ENCODE data around the gene FBXL16. TPM values are rescaled to one million over a fixed set of nuclear protein-coding genes. Genes with fewer than 3 reads are reported as not detected.

FBXL16 gene
- total and polyA plus RNA-seq, 2 experiments from 2014 or later, result 8.9 to 12.6 TPM

DNA sequence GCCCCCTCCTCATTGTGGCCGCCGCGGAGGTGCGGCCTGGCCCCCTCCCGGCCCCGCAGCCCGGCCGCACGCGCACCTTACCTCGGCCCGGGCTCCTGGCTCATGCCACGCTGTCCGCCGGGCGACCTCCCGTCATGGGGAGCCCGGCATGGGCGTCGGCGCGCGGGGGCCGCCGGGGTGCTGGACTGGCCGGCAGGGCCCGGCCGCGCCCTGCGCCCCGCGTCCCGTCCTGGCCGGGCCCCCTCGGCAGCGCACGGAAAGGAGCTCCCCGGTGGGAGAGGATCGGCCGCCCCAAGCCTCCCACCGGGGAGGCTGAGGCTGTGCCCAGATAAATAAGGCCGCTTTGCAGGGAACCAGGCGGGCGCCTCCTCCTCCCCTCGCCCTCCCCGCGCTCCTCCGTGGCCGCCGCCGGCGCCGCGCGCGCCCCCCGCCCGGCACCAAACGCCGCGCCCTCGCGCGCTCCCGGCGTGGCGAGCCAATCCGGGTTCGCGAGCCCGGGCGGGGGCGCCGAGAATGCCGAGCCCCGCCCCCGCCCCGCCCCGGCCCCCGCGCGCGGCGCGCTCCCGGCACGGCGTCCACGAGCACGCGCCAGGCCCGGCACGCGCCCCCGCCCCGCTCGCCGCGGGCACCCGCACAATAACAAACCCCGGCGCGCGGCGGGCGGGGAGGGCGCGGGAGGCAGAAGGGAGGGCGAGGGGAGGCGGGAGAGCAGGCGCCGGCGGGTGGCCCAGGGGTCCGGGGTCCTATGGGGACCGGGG is at the start of gene FBXL16 (continued):
- TF ChIP-seq, protein P1, sequence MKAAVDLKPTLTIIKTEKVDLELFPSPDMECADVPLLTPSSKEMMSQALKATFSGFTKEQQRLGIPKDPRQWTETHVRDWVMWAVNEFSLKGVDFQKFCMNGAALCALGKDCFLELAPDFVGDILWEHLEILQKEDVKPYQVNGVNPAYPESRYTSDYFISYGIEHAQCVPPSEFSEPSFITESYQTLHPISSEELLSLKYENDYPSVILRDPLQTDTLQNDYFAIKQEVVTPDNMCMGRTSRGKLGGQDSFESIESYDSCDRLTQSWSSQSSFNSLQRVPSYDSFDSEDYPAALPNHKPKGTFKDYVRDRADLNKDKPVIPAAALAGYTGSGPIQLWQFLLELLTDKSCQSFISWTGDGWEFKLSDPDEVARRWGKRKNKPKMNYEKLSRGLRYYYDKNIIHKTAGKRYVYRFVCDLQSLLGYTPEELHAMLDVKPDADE (IDR thresholded peaks at IDR 0.05), result no peak

DNA sequence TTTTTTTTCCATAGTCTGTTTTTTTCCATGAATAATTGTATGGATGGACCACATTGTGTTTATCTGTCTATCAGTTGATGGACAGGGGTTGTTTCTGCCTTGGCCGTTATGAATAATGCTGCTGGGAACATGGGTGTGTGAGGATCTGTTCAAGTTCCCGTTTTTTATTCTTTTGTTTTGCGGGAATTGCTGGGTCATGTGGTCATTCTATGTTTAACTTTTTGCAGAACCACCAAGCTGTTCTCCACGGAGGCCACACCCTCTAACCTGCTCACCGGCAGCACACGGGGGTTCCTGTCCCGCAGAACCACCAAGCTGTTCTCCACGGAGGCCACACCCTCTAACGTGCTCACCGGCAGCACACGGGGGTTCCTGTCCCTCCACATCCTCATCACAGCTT is 49.1 kb upstream of the FBXL16 start:
- no peak overlapping the region for H3K4me3 Mint-ChIP-seq
- no peak overlapping the region for H2AFZ ChIP-seq
- no peak overlapping the region for H3K4me2 ChIP-seq
- no peak overlapping the region for H3K27ac ChIP-seq (ENCODE audit: low read depth)
- no peaks in the 10 kb centered on the region for H3K36me3 Mint-ChIP-seq (ENCODE audit: low read depth)
- no peaks in the 10 kb centered on the region for H3K9me2 ChIP-seq (ENCODE audit: insufficient read depth)
- H3K27me3 ChIP-seq (ENCODE audit: insufficient read depth), result no peaks in the 10 kb centered on the region
- H3K36me3 ChIP-seq (ENCODE audit: insufficient read depth), result no peaks in the 10 kb centered on the region
- no peaks in the 10 kb centered on the region for H3K79me2 ChIP-seq (replicated peaks; ENCODE audit: insufficient read depth)
- no peak overlapping the region for H3K27ac Mint-ChIP-seq
- no peak for DNase-seq (ENCODE audit: low spot score)
- H3K27me3 Mint-ChIP-seq (ENCODE audit: insufficient read depth, low read depth, poor library complexity), result peaks cover 14% of the 10 kb centered on the region
- peaks cover 21% of the 10 kb centered on the region for H3K4me1 Mint-ChIP-seq
- H3K9me3 Mint-ChIP-seq, result no peaks in the 10 kb centered on the region; the same call in 2 of the 3 replicates
- H3K4me1 ChIP-seq (ENCODE audit: insufficient read depth), result peaks cover 5% of the 10 kb centered on the region
- no peaks in the 10 kb centered on the region for H4K20me1 ChIP-seq (replicated peaks; ENCODE audit: insufficient read depth)
- H3F3A ChIP-seq (replicated peaks; ENCODE audit: low read depth), result 0 out of 2 replicates have a peak, but pooled peaks cover 5% of the 10 kb centered on the region
- no peak overlapping the region for H3K4me3 ChIP-seq
- no peak for ATAC-seq
- TF ChIP-seq, protein P2, sequence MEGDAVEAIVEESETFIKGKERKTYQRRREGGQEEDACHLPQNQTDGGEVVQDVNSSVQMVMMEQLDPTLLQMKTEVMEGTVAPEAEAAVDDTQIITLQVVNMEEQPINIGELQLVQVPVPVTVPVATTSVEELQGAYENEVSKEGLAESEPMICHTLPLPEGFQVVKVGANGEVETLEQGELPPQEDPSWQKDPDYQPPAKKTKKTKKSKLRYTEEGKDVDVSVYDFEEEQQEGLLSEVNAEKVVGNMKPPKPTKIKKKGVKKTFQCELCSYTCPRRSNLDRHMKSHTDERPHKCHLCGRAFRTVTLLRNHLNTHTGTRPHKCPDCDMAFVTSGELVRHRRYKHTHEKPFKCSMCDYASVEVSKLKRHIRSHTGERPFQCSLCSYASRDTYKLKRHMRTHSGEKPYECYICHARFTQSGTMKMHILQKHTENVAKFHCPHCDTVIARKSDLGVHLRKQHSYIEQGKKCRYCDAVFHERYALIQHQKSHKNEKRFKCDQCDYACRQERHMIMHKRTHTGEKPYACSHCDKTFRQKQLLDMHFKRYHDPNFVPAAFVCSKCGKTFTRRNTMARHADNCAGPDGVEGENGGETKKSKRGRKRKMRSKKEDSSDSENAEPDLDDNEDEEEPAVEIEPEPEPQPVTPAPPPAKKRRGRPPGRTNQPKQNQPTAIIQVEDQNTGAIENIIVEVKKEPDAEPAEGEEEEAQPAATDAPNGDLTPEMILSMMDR (conservative IDR thresholded peaks at IDR 0.05; ENCODE audit: low read depth in 2 of 2), result no peak
- TF ChIP-seq POLR2AphosphoS5 (IDR thresholded peaks at IDR 0.05; ENCODE audit: low read depth) (no peak), EZH2phosphoT487 (IDR thresholded peaks at IDR 0.05; ENCODE audit: unreplicated experiment) (no peak), CREB1 (CRISPR knock-in tag; IDR thresholded peaks at IDR 0.05; ENCODE audit: low read depth) (no peak), JUNB (IDR thresholded peaks at IDR 0.05; ENCODE audit: unreplicated experiment) (no peak), NANOG (IDR thresholded peaks at IDR 0.05; ENCODE audit: borderline replicate concordance) (no peak), STAT1 (IDR thresholded peaks at IDR 0.05; ENCODE audit: unreplicated experiment) (no peak), ZNF114 (CRISPR knock-in tag; IDR thresholded peaks at IDR 0.05) (no peak), EZH2 (IDR thresholded peaks at IDR 0.05; ENCODE audit: low read depth, unreplicated experiment) (no peak), ZNF331 (CRISPR knock-in tag; IDR thresholded peaks at IDR 0.05; ENCODE audit: low read depth) (no peak)
- TF ChIP-seq, protein P1 (IDR thresholded peaks at IDR 0.05), result no peak
- TF ChIP-seq, protein P3, sequence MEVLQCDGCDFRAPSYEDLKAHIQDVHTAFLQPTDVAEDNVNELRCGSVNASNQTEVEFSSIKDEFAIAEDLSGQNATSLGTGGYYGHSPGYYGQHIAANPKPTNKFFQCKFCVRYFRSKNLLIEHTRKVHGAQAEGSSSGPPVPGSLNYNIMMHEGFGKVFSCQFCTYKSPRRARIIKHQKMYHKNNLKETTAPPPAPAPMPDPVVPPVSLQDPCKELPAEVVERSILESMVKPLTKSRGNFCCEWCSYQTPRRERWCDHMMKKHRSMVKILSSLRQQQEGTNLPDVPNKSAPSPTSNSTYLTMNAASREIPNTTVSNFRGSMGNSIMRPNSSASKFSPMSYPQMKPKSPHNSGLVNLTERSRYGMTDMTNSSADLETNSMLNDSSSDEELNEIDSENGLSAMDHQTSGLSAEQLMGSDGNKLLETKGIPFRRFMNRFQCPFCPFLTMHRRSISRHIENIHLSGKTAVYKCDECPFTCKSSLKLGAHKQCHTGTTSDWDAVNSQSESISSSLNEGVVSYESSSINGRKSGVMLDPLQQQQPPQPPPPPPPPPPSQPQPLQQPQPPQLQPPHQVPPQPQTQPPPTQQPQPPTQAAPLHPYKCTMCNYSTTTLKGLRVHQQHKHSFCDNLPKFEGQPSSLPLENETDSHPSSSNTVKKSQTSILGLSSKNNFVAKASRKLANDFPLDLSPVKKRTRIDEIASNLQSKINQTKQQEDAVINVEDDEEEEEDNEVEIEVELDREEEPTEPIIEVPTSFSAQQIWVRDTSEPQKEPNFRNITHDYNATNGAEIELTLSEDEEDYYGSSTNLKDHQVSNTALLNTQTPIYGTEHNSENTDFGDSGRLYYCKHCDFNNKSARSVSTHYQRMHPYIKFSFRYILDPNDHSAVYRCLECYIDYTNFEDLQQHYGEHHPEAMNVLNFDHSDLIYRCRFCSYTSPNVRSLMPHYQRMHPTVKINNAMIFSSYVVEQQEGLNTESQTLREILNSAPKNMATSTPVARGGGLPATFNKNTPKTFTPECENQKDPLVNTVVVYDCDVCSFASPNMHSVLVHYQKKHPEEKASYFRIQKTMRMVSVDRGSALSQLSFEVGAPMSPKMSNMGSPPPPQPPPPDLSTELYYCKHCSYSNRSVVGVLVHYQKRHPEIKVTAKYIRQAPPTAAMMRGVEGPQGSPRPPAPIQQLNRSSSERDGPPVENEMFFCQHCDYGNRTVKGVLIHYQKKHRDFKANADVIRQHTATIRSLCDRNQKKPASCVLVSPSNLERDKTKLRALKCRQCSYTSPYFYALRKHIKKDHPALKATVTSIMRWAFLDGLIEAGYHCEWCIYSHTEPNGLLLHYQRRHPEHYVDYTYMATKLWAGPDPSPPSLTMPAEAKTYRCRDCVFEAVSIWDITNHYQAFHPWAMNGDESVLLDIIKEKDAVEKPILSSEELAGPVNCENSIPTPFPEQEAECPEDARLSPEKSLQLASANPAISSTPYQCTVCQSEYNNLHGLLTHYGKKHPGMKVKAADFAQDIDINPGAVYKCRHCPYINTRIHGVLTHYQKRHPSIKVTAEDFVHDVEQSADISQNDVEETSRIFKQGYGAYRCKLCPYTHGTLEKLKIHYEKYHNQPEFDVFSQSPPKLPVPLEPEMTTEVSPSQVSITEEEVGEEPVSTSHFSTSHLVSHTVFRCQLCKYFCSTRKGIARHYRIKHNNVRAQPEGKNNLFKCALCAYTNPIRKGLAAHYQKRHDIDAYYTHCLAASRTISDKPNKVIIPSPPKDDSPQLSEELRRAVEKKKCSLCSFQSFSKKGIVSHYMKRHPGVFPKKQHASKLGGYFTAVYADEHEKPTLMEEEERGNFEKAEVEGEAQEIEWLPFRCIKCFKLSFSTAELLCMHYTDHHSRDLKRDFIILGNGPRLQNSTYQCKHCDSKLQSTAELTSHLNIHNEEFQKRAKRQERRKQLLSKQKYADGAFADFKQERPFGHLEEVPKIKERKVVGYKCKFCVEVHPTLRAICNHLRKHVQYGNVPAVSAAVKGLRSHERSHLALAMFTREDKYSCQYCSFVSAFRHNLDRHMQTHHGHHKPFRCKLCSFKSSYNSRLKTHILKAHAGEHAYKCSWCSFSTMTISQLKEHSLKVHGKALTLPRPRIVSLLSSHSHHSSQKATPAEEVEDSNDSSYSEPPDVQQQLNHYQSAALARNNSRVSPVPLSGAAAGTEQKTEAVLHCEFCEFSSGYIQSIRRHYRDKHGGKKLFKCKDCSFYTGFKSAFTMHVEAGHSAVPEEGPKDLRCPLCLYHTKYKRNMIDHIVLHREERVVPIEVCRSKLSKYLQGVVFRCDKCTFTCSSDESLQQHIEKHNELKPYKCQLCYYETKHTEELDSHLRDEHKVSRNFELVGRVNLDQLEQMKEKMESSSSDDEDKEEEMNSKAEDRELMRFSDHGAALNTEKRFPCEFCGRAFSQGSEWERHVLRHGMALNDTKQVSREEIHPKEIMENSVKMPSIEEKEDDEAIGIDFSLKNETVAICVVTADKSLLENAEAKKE (CRISPR knock-in tag; IDR thresholded peaks at IDR 0.05), result no peak

Measured in GM23338 (cell line).